HEK293 (cell line): Measurements from ENCODE around the gene GNG7.
A peak's percentile ranks its signal among the peaks of the same experiment; 100 is the strongest.

Experiments used
- BCL11A ChIP-seq: fragments of 450-650 bp; formaldehyde crosslinking; IDR thresholded peaks from 2 replicates; pipeline ENCODE4 v1.5.1; 2016; ENCODE audit warnings: low read depth, missing biosample characterization, missing genetic modification characterization
- GLIS1 ChIP-seq: fragments of 450-650 bp; formaldehyde crosslinking; IDR thresholded peaks from 2 replicates; pipeline ENCODE4 v1.5.1; 2016; ENCODE audit warnings: missing biosample characterization, missing genetic modification characterization
- GLIS2 ChIP-seq: fragments of 450-650 bp; formaldehyde crosslinking; IDR thresholded peaks from 2 replicates; pipeline ENCODE4 v1.5.1; 2016; ENCODE audit warnings: missing biosample characterization, missing genetic modification characterization
- HOXA7 ChIP-seq: sonication (generic); formaldehyde crosslinking; IDR thresholded peaks from 2 replicates; pipeline ENCODE4 v1.8.1; 2022; ENCODE audit warnings: missing genetic modification reagents, borderline replicate concordance
- MYNN ChIP-seq: fragments of 450-650 bp; formaldehyde crosslinking; IDR thresholded peaks from 2 replicates; pipeline ENCODE4 v1.5.1; 2016; ENCODE audit warnings: missing biosample characterization, missing genetic modification characterization, borderline replicate concordance
- OVOL3 ChIP-seq: fragments of 450-650 bp; formaldehyde crosslinking; IDR thresholded peaks from 2 replicates; pipeline ENCODE4 v1.5.1; 2016; ENCODE audit warnings: missing biosample characterization, missing genetic modification characterization
- TCF7L2 ChIP-seq: IDR thresholded peaks from 2 replicates; pipeline ENCODE4 v1.6.1; 2011; ENCODE audit warnings: low read depth, mild to moderate bottlenecking, inconsistent platforms, low read length, moderate library complexity, borderline replicate concordance
- WT1 ChIP-seq: fragments of 450-650 bp; formaldehyde crosslinking; IDR thresholded peaks from 2 replicates; pipeline ENCODE4 v1.5.1; 2016; ENCODE audit warnings: missing biosample characterization, missing genetic modification characterization
- ZBTB44 ChIP-seq: fragments of 450-650 bp; IDR thresholded peaks from 2 replicates; pipeline ENCODE4 v1.5.1; 2018; ENCODE audit warnings: missing biosample characterization, mild to moderate bottlenecking, missing genetic modification characterization
- ZBTB7A ChIP-seq: fragments of 450-650 bp; formaldehyde crosslinking; IDR thresholded peaks from 2 replicates; pipeline ENCODE4 v1.5.1; 2016; ENCODE audit warnings: low read depth, missing biosample characterization, missing genetic modification characterization
- ZIC2 ChIP-seq: fragments of 450-650 bp; formaldehyde crosslinking; IDR thresholded peaks from 2 replicates; pipeline ENCODE4 v1.5.1; 2016; ENCODE audit warnings: missing biosample characterization, missing genetic modification characterization
- ZNF10 ChIP-seq: fragments of 450-650 bp; formaldehyde crosslinking; IDR thresholded peaks from 2 replicates; pipeline ENCODE4 v1.5.1; 2017; ENCODE audit warnings: missing biosample characterization, missing genetic modification characterization
- ZNF148 ChIP-seq: fragments of 450-650 bp; formaldehyde crosslinking; IDR thresholded peaks from 2 replicates; pipeline ENCODE4 v1.5.0; 2017; ENCODE audit warnings: missing biosample characterization, missing genetic modification characterization, borderline replicate concordance
- ZNF184 ChIP-seq: fragments of 450-650 bp; IDR thresholded peaks from 2 replicates; pipeline ENCODE4 v1.5.1; 2018; ENCODE audit warnings: missing biosample characterization, mild to moderate bottlenecking, missing genetic modification characterization
- ZNF214 ChIP-seq: fragments of 450-650 bp; formaldehyde crosslinking; IDR thresholded peaks from 2 replicates; pipeline ENCODE4 v1.5.1; 2017; ENCODE audit warnings: missing biosample characterization, mild to moderate bottlenecking, missing genetic modification characterization, borderline replicate concordance
- ZNF223 ChIP-seq: fragments of 450-650 bp; formaldehyde crosslinking; IDR thresholded peaks from 2 replicates; pipeline ENCODE4 v1.5.1; 2016; ENCODE audit warnings: missing biosample characterization, missing genetic modification characterization
- ZNF274 ChIP-seq, 2 experiments: fragments of 200-500 bp in 1 of 2; fragments of 450-650 bp in 1 of 2; sonication (Bioruptor generic) in 1 of 2; formaldehyde crosslinking in 1 of 2; IDR thresholded peaks; 2 replicates each; pipeline versions ENCODE4 v1.5.1 to v1.6.1; 2014 to 2016; ENCODE audit warnings: borderline replicate concordance in 1 of 2, inconsistent platforms in 1 of 2, low read length in 1 of 2, missing biosample characterization in 1 of 2, missing genetic modification characterization in 1 of 2
- ZNF280C ChIP-seq: fragments of 450-650 bp; formaldehyde crosslinking; IDR thresholded peaks from 2 replicates; pipeline ENCODE4 v1.5.1; 2016; ENCODE audit warnings: missing biosample characterization, missing genetic modification characterization
- ZNF280D ChIP-seq: fragments of 450-650 bp; formaldehyde crosslinking; IDR thresholded peaks from 2 replicates; pipeline ENCODE4 v1.5.1; 2016; ENCODE audit warnings: missing biosample characterization, missing genetic modification characterization
- ZNF354C ChIP-seq: fragments of 450-650 bp; formaldehyde crosslinking; IDR thresholded peaks from 2 replicates; pipeline ENCODE4 v1.5.1; 2016; ENCODE audit warnings: missing biosample characterization, missing genetic modification characterization, low read depth, borderline replicate concordance
- ZNF423 ChIP-seq: fragments of 450-650 bp; formaldehyde crosslinking; IDR thresholded peaks from 2 replicates; pipeline ENCODE4 v1.5.1; 2016; ENCODE audit warnings: missing biosample characterization, missing genetic modification characterization
- ZNF514 ChIP-seq: fragments of 450-650 bp; formaldehyde crosslinking; IDR thresholded peaks from 2 replicates; pipeline ENCODE4 v1.5.1; 2016; ENCODE audit warnings: missing biosample characterization, missing genetic modification characterization
- ZNF596 ChIP-seq: fragments of 450-650 bp; IDR thresholded peaks from 2 replicates; pipeline ENCODE4 v1.5.0; 2018; ENCODE audit warnings: missing biosample characterization, mild to moderate bottlenecking, missing genetic modification characterization, moderate library complexity
- ZNF629 ChIP-seq: fragments of 450-650 bp; formaldehyde crosslinking; IDR thresholded peaks from 2 replicates; pipeline ENCODE4 v1.5.1; 2017; ENCODE audit warnings: missing biosample characterization, missing genetic modification characterization
- ZNF777 ChIP-seq: fragments of 450-650 bp; formaldehyde crosslinking; IDR thresholded peaks from 2 replicates; pipeline ENCODE4 v1.5.1; 2017; ENCODE audit warnings: missing biosample characterization, missing genetic modification characterization, borderline replicate concordance

The GNG7 gene

GRCh38 chr19:2703691-2704216 is 1.3 kb upstream of the GNG7 start (continued):
- TF ChIP-seq ZNF280C (tag by site-specific recombination) (no peak), BCL11A (tag by site-specific recombination) (no peak), ZIC2 (peak; percentile 92), OVOL3 (tag by site-specific recombination) (no peak), ZNF148 (tag by site-specific recombination) (no peak), ZNF274 (IDR thresholded peaks at IDR 0.05; ENCODE audit: low read length) (no peak), ZNF274 (tag by site-specific recombination; IDR thresholded peaks at IDR 0.05; ENCODE audit: borderline replicate concordance) (no peak), ZNF214 (no peak), ZNF184 (tag by site-specific recombination) (no peak), HOXA7 (CRISPR knock-in tag) (no peak), ZNF514 (tag by site-specific recombination) (no peak), ZBTB44 (tag by site-specific recombination) (no peak), ZNF354C (tag by site-specific recombination) (no peak), GLIS1 (peak; percentile 75), TCF7L2 (no peak), ZNF10 (peak; percentile 45; the same call in 1 of the 2 replicates), ZNF280D (tag by site-specific recombination) (no peak), ZNF629 (tag by site-specific recombination) (no peak), WT1 (tag by site-specific recombination) (no peak), ZNF223 (no peak), ZBTB7A (tag by site-specific recombination) (no peak), ZNF596 (tag by site-specific recombination) (no peak), MYNN (tag by site-specific recombination) (no peak), GLIS2 (tag by site-specific recombination) (no peak), ZNF777 (no peak), ZNF423 (tag by site-specific recombination) (no peak)
